HTERT RPE-1 (cell line): Measurements from ENCODE around the gene TMEM272.

Experiments
- in situ Hi-C: fragments of 300-500 bp; cut with MboI; formaldehyde crosslinking; loops from 4 replicates; pipeline ENCODE4 v1.14.3; 2020; ENCODE audit warnings: low sequenced_read_pairs

The TMEM272 gene

DNA sequence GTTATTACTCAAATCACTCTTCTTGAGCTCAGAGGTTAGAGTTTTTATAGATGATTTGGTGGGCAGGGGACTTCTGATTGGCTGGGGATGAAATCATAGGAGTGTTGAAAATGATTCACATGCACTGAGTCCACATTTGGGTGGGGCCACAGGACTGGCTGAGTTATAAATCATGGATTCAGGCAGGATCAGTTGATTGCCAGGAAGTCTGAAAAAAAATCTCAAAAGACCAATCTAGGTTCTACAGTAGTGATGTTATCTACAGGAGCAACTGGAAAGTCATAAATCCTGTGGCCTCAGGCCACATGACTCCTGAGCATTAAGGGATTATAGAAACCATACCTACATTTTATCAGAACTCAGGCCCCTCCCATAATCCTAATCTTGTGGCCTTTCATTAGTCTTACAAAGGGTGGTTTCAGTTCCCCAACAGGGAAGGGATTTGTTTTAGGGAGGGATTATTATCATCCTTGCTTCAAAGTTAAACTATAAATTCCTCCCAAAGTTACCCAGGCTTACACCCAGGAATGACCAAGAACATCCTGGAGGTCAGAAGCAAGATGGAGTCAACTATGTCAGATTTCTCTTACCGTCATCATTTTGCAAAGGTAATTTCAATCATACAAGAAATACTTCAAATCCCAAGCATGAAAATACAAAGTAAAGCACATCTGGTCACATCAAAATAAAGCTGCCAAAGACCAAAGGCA lies 11.2 kb upstream of the TMEM272 start:
- in situ Hi-C loops = no loop called here

DNA sequence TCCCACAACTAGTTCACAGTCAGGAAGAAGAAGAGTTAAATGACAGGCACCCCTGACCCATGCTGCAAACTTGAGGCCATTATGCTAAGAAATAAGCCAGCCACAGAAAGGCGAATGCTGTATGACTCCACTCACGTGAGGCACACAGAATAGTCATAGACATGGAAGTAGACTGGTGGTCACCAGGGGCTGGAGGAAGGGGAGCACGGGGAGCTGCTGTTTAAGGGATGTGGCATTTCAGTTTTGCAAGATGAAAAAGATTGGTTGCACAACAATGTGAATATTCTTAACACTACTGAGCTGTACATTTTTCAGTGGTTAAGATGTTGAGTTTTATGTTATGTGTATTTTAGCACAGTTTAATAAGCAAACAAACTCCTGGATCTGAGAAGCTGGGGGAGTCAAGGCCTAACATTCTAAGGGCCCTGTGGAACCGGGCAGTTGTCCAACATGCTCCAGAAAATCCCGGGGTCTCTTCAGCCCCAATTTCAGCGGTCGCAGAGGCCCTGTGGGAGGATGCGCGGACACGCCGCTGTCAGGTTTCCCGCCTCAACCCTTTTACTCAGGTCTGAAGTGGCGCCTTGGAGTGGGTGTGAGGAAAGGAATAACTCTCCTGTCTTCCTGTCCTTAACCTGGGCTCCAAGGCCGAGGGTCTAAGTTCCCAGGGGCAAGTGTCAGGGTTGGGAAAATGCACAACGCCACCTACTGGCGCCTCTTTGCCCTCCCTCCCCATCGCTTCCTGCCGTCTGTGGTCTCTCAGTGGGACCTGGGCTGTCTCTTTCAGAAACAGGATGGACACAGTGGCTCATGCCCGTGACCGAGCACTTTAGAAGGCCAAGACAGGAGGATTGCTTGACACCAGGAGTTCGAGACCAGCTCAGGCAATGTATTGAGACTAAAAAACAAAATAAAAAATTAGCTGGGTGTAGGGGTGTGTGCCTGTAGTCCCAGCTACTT lies 4.4 kb upstream of the TMEM272 start:
- in situ Hi-C loops = no loop called here

DNA sequence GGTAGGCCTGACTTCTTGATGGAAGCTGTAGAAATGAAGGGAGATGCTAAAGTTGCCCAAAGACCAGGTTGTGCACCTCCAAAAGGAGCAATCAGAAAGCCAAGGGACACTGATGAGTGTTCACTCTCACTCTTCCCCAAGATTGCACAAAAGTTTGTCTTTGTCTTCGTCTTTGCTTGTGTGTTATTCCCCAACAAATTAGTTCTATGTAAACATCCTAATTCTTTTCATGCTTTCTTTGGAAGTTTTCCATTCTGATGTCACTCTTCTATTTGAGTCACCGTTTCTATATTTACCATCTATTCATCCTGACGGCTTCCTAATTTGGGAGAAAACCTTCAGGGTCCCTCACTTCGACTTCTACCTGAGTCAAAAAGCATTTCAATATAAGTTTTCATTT lies 3.7 kb upstream of the TMEM272 start:
- in situ Hi-C loops = no loop called here

DNA sequence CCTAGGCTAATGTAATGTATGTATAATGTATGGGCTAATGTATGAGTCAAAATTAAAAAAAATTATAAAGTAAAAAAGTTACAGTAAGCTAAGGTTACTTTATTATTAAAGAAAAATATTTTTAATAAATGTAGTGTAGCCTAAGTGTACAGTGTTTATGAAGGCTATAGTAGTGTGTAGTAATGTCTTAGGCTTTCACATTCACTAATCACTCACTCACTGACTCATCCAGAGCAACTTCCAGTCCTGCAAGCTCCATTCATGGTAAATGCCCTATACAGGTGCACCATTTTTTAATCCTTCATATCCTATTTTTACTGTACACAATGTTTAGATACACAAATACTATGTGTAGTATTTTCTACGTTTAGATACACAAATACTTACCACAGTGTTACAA lies 1.8 kb upstream of the TMEM272 start:
- in situ Hi-C loops = no loop called here

DNA sequence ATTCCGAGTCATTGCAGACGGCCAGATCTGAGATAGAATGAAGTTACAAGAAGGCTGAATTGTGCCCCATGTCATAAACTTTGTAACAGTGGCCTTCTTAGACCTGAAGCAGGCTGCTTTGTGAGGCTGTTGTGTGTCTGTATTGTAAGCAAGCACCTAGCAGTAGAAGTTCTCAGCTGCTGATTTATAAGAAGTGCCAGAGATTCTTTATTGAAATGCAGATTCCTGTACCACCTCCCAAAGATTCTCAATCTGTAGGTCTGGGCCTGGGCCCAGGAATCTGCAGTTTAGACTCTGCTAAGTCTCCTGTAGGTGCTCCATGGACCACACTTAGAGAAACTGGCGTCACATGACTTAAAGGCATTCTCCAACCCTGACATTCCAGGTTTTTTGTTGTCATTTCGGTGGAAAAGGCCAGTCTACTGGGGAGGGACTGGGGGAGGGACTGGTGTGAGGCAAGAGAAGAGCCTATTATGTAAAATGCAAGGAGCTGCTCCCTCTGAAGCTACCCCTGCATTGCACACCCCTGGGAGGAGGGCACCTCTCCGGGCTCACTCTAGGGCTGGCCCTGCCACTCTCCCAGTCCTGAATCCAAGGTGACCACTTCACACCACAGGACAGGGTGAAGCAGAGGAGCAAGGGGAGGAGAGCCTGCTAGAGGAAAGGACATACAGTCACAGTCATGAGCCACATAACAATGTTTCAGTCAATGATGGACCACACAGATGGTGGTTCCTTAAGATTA lies 769 bp upstream of the TMEM272 start:
- in situ Hi-C loops = no loop called here

DNA sequence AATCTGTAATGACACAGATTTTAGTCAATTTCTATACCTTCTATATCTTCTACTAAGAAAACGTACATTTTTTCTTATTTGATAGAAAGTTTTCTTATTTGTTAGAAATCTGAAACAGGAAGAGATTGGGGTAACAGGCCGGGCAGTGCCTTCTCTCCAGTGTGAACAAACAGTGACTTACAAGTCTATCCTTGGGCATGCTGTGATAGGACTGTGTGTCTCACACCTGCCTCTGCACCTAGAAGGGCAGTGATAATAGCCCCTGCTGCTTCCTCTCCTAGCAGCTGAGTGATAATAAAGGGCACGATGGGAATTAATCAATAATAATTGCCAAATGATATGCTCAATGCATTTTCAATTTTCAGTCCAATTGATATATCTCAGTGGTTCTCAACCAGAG lies 1.4 kb downstream of the TMEM272 start:
- in situ Hi-C loops = no loop called here

DNA sequence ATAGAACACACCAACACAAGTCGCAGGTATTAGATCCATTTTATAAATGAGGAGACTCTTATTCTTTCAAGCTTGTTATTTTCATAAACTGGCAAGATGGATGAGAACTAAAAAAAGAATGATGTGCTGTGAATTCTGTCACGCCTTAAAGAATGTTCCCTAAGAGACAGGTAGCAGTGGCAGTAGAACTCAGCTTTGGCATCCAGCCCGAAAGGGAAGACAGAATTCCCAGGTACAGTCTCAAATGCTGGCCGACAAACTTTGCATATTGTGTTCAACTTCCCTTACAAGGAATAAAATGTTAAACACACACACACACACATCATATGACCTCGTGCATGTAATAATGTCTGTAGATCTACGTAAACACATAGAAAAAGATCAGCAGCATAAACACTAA lies 3.2 kb downstream of the TMEM272 start:
- in situ Hi-C loops = no loop called here

DNA sequence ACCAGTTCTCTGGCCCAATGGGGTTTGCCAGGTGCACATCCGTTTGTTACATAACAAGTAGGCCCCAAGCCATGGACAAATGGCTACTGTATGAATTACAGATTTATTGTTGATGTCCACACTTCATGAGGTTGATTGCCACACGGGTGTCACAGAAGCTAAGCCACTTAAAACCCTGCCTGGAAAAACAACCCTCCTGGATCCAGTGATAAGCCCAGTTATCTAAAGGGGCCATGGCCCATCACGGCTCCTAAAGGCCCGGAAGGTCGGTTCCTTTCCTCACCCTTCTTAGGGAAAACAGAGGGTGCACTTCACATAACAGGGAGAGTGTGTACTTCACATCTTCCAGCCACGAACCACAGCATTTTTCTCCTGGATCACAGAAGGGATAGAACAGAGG lies 4.1 kb downstream of the TMEM272 start:
- in situ Hi-C loops = no loop called here

DNA sequence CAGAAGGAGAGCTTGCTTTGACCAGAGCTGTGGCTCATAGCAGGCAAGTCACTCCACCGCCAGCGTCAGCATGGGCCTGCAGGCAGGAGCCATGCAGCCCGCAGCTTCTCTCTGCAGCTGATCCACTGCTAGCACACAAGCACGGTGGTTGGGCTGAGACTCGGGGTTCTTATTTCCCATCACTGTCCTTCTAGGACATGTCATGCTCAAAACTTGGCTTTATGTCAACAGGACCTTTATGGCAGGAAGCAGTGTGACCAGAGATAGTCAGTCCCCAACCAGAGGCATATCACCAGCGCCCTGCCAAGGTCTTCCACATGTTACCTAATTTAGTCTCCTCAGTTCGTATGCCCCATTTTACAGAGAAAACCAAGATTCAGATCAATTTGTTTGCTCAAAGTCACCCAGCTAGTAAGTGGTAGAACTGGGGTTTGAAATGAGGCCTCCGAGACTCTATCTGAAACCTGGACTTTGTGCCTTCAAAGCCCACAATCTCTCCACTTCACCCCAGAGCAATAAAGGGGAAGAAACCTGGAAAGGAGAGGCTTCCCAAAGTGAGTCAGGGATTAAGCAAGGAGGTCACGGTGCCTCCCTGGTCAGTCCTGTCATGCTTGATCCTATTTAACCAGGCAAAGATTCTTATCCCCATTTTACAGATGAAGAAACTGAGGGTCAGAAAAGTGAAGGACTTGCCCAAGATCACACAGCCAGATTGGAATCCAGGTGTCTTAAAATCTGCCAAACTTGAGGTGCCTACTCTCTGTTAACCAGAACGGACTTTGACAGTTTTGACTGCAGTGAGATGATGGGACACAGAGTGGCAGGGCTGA lies 5.1 kb downstream of the TMEM272 start:
- in situ Hi-C loops = no loop called here

DNA sequence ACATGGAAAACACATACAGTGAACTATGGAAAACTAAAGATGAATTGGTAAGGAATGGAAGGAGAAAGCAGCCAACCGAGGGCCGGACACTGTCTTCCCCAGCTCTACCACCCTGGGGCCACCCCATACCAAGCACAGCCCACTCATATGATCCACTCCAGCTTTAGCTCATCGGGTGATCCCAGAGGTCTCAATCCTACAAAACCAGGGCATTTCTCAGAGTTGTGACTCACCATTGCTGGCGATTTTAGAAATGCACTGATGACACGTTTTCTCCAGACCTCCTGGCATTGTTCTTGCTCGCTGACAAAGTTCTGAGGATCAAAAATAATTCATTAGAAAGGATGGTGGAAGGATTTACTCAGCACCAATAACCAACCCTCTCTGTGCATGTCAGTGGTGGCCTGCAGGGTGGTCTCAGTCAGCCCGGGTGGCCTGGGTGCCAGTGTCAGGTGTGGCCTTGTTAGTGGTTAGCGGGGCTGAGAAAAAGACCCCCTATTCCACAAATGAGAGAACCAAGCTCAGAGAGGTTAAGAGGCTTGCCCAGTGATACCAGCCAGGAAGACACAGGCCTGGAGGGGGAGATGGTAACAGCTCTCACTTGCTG lies 6.6 kb downstream of the TMEM272 start:
- in situ Hi-C loops = no loop called here

DNA sequence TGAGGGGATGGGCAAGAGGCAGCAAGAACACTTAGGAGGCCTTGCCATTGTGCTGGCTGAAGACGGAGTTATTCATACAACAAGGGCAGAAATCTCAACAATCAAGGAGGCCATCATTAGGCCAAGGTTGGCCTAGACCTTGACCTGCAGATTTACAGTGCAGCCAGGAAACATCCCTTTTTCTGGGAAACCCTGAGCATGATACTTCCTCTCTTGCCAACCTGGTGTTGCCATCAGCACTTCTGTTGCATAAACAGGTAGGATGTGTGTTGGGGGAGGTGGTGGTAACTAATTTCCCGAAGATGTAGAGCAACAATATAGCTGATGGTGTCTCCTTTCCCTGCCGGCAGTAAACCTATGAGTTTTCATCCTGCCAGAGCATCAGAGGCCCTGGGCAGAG lies 8.0 kb downstream of the TMEM272 start:
- in situ Hi-C loops = no loop called here

DNA sequence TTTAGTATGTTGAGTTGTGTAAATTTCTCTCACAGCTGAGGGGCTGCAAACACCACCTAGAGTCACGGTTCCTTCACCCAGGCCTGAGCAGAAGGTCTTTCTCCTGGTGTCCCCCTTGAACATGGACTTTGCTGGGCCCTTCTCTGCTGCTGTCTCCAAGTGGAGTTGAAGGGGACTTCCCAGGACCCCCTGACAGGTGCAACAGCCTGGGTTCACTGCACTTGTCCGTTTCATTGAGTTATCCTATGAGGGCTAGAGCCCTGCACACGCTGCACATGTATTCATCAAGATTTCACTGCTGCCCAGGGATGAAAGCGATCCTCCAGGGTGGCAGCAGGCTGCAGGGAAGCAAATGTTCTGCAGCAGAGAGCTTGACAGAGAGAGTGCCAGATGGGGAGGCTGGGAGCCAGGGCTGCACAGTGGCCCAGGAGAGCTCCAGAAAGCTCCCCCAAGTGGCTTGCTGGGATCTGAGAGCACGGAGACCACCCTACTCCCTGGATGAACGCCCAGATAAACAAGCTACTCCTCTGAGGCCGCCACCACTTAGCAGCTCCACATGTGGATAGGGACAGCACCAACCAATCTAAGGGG lies 10.3 kb downstream of the TMEM272 start:
- in situ Hi-C loops = no loop called here

DNA sequence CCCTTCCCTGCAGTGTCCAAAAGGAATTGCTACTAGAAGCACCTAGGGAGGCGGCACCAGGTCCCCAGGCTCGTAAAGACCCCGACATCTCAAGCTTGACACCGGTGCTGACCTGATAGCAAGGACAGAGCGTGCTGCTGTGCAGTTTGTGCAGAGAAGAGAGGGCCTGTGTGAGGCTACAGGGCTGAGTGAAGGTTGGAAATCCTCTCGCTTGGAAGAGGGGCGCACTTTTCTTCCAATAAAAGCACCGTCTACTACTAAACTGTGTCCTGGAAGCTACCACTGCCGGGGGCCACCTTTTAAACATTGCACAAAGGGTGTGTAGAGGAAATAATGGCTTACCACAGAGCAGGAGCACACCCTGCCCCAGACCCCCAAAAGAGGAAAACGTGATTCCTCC lies 11.0 kb downstream of the TMEM272 start:
- in situ Hi-C loops = no loop called here

DNA sequence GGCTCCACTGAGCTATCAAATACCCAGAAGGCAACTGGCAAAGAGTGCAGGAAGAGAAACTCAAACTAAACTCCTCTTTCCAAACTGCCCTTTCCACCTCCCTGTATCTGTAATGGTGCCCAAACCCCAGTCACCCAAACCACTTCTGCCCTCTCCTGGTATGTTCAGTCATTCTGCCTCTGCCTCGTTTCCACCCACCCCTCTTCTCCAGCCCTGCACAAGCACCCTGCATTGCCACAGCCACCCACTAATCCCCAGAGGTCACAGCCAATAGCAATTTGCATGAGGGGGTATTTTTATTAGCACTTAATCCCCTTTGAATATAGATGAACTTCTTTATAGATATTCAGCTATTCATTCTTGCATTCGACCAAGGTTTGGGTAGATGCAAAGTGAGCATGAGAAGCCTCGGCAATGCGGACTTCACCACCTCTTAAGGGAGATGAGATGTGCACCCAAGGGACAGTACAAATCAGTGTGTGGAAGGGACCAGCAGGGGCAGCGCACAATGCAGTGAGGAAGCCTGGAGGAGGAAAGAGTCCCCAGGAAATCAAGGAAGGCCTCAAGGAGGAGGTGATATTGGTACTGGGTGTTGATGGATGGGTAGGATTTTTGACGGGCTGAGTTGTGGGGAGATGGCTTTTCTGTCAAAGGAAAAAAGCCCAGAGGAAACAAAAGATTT lies 12.4 kb downstream of the TMEM272 start:
- in situ Hi-C loops = no loop called here

DNA sequence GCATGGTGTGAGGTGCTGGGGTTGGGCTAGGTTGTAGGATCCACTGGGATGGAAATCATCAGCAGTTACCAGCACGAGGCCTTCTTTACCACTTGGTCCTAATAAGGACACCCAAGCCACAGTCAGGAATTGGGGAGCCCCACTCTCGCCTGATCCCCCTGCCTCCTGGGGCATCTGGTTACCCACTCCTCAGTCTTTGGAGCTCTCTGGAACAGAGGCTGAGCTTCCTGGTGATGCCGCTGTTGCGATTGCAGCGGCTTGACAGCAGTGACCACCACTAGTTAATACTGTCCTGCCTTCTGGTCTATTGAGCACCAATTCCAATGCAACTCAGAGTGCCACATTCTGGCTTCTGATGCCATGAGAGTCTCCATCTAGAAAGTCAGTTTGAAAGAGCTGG lies 13.5 kb downstream of the TMEM272 start:
- in situ Hi-C loops = no loop called here

DNA sequence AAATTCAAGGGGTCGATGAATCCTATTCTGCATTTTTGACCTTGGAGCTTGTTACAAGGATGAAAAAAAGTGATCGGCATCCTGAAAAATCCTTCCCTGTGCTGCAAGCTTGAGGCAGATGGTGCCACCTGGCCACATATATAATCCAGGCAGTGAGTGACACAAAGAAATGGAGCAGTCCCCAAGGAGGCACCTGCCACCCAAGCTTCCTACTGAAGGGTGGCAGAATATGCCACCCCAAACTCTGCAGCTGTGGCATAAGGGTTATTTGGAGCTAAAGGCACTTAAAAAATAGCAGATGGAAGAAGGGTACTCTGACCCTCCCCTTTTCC lies 15.4 kb downstream of the TMEM272 start:
- in situ Hi-C loops = no loop called here

DNA sequence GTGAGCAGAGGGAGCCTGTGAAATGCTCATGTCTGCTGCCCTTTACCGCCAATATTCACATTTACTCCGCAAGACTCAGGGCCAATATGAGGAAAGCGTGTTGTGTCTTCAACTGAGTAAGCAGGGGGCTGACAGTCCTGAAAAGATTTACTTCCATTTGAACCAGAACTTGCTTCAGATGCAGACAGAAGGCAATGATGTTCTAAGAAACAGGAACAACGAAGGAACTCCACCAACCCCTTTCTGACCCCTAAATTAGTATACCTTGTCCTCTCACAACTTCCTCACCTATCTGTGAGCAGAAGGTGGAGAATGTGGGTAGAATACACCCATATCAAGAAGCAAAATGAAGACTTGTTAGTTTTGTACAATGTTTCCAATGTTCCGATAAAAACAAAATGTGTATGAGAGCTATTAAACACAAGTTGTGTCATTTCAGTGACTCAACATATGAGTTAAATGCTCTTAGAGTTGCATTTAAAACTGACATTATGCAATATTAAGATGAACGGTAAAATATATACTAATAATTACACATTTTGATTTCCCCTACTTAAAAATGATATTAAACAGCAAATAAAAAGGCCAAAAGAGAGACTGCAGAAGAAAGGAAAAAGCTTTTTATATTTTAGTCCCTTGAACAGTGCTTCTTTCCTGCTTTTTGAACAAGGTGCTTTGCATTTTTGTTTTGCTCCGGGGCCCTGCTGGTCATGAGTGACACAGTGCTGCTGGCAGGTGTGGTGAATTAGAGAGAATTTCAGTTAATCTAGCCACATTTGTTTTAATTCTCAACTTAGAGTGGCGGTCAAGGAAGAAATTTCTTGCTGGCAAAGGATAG lies 16.0 kb downstream of the TMEM272 start:
- in situ Hi-C loops = no loop called here

DNA sequence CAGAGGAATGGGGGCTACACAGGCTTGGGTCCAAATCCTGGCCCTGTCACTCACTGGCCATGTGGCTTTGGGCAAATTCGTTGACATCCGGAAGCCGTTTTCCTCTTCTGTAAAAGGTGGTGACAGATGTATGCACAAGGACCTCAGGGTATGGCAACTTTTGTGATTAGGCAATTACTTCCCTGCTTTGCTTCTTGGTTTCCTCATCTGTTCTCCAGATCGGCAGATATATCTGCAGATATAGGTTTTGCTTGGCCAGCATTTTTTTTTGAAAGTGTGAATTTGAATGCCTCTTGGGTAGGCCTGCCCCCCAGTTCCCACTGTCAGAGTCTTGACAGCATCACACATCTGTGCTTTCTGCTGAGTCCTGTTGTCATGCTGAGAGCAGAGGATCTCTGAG lies 17.7 kb downstream of the TMEM272 start:
- in situ Hi-C loops = no loop called here

DNA sequence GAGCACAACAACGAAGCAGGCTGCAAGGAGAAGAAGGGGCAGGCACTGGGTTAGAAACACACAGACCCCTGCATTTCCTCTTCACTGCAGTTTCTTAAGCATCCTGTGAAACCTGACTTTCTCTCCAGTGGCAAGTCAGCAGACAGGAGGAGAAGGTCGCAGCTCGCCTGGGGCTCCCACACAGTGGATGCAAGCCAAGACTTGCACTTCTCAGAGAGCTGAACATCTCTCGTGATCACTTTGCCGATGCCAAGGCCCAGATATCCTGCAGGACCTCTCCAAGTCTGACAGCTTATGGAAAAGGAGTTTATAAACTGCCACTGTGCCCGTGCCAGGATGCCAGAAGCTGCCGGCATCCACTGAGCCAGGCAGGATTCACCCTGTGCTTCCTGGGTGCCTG lies 18.4 kb downstream of the TMEM272 start:
- in situ Hi-C loops = no loop called here
